DMS79 treated with DMSO at 0.1 percent for 48 hours (cell line): Measurements from ENCODE around the gene FYN.

Experiments used
- DNase-seq: peaks from one replicate; lab custom pipeline; 2025; lab: John Stamatoyannopoulos, UW

Gene FYN

DNA sequence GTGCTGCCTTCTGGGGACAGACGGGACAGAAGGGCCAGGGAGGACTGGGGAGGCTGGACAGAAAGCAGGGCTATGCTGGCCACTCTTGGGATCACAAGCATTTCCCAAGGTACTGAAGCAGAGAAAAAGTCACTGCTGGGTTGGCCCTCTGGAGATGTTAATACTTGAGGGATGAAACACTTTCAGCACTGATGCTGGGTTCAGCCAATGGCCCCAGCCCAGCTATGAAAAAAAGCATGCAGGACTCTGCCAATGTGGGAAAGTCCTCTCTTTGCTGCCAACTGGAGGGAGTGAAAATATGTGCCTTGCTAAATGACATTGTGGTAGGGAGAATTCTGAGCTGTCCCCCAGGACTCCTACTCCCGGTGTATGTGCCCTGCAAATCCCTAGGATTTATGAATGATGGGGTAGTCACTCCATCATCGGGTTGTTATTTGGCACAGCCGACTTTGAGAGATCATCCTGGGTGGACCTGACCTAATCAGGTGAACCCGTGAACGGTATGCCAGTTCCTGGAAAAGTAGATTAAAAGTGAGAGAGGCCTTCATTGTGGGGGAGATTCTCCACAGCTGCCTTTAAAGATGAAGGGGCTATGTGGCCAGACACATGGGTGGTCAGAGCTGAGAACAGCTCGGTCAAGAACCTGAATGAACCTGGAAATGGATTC, 147.7 kb downstream of the FYN start:
- no peak for DNase-seq

- no peak for DNase-seq
Observed at GRCh38 chr6:111724505-111724904, 148.7 kb downstream of the FYN start.

- no peak for DNase-seq
Observed at GRCh38 chr6:111724039-111724438, 149.2 kb downstream of the FYN start.

- DNase-seq: no peak
Observed at GRCh38 chr6:111723412-111723970, 149.8 kb downstream of the FYN start.

- no peak for DNase-seq
Observed at GRCh38 chr6:111722179-111722731, 151.0 kb downstream of the FYN start.

- DNase-seq: no peak
Observed at GRCh38 chr6:111721753-111722154, 151.5 kb downstream of the FYN start.

- no peak for DNase-seq
Observed at GRCh38 chr6:111720931-111721496, 152.2 kb downstream of the FYN start.

DNA sequence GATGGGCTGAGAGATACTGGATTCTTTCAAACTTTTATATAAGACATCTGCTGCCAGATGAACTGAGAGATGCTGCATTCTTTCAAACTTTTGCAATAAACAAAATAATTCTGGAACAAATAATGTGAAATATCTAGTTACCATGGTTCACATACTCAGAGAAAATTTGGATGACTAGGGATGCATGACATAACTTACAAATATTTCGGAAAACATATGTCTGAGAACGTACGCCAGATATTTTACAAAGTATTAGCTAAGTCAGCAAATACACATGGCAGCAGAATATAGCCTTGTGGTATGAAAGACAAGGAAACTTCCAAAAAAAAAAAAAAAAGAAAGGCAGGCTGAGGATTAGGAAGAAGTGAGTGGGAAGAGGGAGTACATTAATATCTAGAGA, 154.3 kb downstream of the FYN start:
- DNase-seq: no peak

GRCh38 chr6:111718326-111718725, 154.9 kb downstream of the FYN start:
- DNase-seq: peak; percentile 57

DNA sequence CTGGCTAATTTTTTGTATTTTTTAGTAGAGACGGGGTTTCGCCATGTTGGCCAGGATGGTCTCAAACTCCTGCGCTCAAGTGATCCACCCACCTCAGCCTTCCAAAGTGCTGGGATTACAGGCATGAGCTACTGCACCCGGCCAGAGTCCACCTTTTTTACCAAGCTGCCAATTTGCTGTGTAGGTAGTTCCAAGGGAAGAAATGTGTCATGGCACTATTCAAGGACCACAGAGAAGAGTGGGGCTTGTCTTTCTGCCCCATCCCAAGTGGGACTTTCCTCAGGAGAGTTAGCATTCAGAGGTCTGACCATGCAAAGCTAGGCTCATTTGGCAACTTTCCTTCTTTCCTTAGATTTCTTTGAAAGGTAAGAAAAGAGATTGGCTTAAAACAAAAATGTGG, 155.6 kb downstream of the FYN start:
- DNase-seq: no peak

DNA sequence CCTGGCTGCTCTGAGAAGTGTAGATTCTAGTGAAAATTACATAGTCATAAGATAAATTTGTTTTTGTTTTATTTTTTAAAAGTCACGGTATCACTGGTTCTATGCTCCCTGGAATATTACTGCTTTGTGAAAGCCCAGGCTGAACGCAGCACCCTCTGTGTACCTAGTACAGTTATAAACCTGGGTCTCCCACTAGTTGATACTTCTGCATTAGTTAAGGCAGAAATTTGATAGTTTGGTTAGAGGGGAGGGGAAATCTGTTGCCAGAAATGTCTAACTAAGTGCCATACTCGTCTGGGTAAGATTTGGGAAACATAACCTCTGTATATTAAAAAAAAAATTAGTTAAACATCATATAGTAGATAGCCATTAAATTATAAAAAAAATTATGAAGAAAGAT, 156.9 kb downstream of the FYN start:
- no peak for DNase-seq

GRCh38 chr6:111715321-111715720, 157.9 kb downstream of the FYN start:
- no peak for DNase-seq

DNA sequence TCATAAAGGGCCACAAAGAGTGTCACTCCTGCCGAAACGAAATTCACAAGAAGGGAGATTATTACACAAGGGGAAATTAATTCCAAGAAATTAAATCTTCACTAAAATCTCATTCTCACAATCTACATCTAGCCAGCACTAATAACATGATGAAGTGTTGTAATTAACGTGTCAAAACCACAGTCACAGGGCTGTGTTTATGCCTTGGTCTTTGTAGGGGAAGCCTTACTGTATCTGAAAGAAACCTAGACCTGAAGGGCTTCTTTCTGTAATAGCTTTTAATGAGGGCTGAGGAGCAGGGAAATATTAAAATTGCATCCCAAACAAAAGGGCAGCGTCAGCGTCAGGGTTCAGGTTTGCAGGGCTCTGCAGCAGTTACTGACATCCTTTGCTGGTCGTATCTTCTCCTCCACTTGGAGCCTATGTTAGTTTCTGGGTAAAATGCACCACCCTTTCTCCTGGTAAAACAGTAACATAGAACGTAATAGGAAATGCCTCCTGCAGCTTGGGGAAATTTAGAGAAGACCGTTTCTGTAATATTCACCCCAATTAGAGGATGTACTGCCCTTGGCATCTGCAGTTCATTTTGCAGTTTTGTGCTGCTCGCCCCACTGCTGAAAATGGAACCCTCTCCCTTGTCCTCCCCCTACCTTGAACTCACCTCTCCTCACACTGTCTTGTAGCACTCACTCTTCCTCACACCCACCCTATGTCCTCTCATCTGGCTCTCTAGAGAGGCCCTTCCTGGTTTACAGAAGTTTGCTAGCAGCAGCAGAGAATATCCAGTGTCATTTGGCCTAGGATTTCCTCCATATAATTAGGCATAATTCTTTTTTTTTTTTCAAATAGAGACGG, 158.6 kb downstream of the FYN start:
- no peak for DNase-seq

DNA sequence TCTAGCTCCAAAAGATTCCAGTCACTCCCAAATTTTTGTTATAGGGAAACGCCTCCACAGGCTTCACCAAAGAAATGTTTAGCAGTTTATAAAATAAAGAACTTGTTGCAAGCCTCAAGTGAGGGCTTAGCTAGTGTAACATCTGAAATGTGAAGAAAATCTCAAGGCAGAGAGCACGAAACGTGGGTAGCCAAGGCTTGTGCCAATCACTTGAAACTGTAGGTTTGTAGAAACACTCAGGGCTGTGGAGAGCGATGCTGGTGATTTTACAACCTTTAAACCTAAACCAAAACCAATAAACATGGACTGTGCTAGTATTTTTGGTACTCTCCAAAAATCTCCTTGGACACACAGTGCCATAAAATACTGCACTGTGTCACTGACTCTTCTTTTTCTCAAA, 159.4 kb downstream of the FYN start:
- DNase-seq: no peak

DNA sequence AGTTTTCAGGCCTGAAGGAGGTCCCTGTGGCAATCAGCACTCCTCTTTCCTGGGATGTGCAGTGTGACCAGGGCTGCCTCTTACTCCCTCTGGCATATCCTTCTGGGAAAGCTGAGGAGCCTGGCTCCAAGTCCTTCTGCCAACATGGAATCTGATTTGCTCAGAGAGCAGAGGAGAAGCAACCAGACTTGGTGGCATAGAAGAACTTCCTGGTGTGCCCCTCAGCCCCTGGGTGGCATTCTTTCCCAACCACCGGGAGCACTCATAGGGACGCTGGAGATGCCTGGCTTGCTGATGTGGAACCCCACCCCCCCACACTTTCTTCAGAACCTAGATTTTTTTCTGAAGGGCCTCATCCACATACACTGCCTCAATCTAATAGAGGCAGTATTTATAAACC, 160.0 kb downstream of the FYN start:
- DNase-seq: no peak

DNA sequence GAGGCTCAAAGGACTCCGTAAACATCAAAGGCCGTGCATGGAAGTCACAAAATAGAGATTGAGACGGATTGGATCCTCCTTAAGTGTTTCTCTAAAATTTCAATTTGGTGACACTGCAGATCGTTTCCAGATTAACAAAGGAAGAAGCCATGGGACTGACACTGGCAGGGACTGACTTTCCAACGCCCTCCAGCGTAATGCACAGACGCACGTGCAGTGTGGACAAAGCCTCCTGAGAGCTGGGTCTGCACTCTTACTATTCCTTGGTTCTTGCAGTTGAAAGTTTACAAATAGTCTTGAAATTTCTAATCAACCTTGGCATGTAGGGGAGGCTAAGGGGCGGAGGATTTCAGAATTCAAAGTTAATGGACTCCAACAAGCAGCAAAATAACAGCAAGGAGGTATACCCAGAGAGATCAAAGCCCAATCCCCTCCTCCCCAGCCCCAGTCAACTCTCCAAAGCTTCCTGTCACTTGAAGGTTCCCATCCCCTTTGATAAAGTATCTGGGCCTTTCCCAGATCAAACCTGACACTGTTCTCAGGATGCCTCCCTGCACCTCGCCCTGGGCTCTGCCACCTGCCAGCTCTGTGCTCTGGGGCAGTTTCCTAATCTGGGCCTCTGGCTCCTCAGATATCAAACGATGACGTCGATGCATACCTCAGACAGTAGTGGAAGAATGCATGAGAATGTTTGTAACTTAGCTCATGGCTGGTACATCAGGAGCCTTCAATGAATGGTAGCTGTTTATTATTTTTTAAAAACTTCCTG, 161.1 kb downstream of the FYN start:
- no peak for DNase-seq

DNA sequence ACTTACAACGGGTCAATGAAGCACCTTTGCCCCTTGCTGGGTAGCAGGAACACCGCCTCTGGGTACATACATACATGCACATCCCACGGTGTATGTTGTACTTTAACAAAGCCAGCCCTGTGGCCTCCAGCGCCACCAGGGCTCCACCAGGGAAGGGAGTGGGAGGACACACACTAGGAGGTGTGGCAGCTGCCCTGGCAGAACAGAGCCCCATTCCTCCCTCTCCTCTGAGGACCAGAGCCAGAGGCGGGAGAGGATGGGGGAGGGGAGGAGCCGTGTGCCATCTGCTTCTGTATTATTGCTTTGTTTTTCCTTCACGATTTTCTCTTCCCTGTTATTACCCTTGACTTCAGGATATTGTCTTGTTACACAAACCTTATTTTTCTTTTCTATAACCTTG, 161.8 kb downstream of the FYN start:
- DNase-seq: no peak

DNA sequence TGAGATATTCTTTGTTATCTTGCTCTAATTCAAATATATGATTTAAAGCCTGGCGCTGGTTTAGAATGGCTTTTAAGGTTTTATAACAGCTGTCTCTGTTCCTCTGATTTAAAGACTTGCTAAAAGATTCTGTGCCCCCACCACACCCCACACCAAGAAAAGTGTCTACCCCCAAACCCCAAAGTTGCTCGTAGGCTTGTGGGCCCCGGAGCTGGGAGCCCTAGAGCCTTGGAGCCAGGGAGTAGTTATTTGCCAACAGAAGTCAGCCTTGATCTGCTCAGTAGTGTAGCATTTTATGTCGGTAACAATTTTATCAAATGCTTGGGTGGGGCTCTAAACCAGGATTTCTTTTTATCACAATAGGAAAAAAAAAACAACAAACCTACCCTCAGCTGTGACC, 162.3 kb downstream of the FYN start:
- DNase-seq: no peak

DNA sequence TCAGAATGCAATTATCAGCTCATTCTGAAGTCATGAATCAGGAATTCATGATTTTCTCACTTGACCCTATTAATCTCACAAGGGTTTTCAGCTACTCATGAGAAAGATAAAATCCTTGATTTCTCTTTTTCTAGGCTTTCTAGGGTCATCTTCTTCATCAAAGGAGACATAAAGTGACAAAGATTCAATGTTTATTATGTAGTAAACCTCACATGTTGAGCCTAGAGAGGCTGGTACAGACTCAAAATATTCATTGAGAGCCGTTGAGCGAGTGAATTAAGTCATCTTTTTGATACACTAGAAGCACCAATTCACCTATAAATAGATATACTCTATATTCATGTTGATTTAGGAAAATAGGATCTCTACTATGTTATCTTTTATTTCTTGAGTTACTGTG, 162.8 kb downstream of the FYN start:
- no peak for DNase-seq

DNA sequence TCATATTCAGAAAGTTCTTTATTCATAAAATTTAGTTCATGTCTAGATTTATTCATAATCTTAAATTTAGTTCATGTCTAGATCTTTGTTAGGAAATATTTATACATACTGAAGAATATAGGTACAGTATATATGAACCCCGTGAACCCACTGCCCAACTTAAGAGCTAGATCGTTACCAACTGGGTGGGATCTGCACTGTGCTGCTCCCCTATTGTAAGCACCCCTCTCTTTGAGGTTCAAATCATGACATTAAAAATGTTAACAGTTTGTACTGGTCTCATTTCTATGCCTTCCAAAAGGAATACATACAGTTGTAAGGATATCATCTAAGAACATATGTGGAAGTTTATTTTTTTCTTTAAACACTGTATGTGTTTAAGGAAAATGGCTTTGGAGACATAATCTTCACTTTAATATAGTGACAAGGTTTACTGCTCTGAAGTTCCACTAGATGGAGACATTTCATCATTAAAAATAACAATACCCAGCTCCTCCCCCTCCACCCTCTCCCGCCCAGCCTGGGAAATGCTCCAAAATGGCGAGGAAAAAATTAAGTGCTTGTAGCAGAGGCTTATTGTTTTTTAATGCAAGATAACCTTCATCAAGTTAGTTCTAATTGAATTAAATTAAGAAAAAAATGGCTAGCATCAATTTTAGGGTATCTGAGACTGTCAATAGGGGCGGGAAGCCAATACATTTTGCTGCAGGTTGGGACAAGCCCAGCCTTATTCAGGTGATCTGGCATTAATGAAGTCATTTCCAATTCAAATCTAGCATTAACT, 163.4 kb downstream of the FYN start:
- peak; percentile 72 for DNase-seq

DNA sequence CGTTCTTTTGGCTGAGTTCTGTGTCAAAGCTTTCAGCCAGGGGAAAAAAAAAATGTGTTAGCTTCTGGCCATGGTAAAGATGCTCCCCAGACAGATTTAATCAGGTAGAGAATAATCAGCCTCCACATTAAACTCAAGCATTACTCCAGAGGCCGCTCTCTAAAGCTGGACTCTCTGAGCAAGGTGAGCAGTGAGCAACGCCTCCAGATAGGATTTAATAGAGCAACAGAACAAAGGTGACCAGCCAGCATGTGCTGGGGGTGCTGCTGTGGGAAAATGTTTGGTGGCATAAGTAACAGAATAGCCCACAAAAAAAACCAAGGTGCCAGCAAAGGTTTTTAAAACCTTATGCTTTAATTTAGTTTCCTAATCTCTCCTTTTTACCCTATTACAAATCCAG, 164.1 kb downstream of the FYN start:
- no peak for DNase-seq
